PFSK-1 (cell line): Measurements from ENCODE around the gene TTLL7.

Experiments used
- POLR2AphosphoS5 ChIP-seq: IDR thresholded peaks from 2 replicates; pipeline ENCODE4 v1.6.1; 2012; ENCODE audit warnings: low read depth, mild to moderate bottlenecking, control low read depth, low read length, moderate library complexity
- REST ChIP-seq, 2 experiments: IDR thresholded peaks; 2 replicates each; pipeline versions ENCODE4 v1.6.1 to v1.8.0; 2011 to 2012; ENCODE audit warnings: low read depth in 2 of 2, low read length in 2 of 2, control low read depth in 1 of 2, inconsistent platforms in 1 of 2, mild to moderate bottlenecking in 1 of 2, moderate library complexity in 1 of 2; ENCODE audit not compliant: insufficient read depth in 1 of 2

GRCh38 chr1:83960669-83961277 lies 38.2 kb downstream of the TTLL7 start:
- TF ChIP-seq REST (IDR thresholded peaks at IDR 0.05; ENCODE audit: insufficient read depth in 1 of 2, low read depth in 2 of 2, low read length in 2 of 2) (no peak), POLR2AphosphoS5 (no peak)
